ENCODE results near the gene TNS4.

Gene TNS4

GRCh38 chr17:40542558-40543411, 41.4 kb upstream of the TNS4 start:
- Histone ChIP-seq H3K4me3 (ENCODE audit: low read length in 2 of 2) (no peak overlapping the region), H3K79me1 (ENCODE audit: low read depth, low read length) (no peaks in the 10 kb centered on the region), H4K8ac (ENCODE audit: low read depth, low read length) (peak overlapping the region; percentile 7), H2BK5ac (ENCODE audit: low read length) (peak overlapping the region; percentile 45), H2BK12ac (ENCODE audit: low read length) (no peak overlapping the region), H2BK15ac (ENCODE audit: low read length) (no peak overlapping the region), H3K4ac (ENCODE audit: low read length) (no peak overlapping the region), H3K36me3 (replicated peaks in 1 of 2; ENCODE audit: control insufficient read depth in 2 of 2, insufficient read depth in 2 of 2, low read length in 2 of 2) (no peaks in the 10 kb centered on the region), H3K14ac (ENCODE audit: low read length) (no peak overlapping the region), H2BK120ac (ENCODE audit: low read depth, low read length) (no peak overlapping the region), H4K91ac (ENCODE audit: low read depth, low read length, poor library complexity) (no peak overlapping the region), H2AFZ (ENCODE audit: low read length) (peak overlapping the region; percentile 81), H3K27me3 (ENCODE audit: control insufficient read depth in 3 of 3, insufficient read depth in 3 of 3, low read depth in 1 of 3, low read length in 3 of 3) (no peaks in the 10 kb centered on the region), H3K9me3 (replicated peaks in 1 of 2; ENCODE audit: control insufficient read depth in 2 of 2, insufficient read depth in 1 of 2, low read depth in 1 of 2, low read length in 2 of 2) (no peaks in the 10 kb centered on the region), H3K27ac (replicated peaks; ENCODE audit: low read length) (no peak overlapping the region), H3K9ac (ENCODE audit: low read depth, low read length, poor library complexity) (no peak overlapping the region), H3K23ac (ENCODE audit: low read depth, low read length, poor library complexity) (no peak overlapping the region), H2AK5ac (ENCODE audit: low read depth, low read length) (peak overlapping the region; percentile 98), H3K4me1 (ENCODE audit: control insufficient read depth in 2 of 2, insufficient read depth in 1 of 2, low read depth in 1 of 2, low read length in 2 of 2) (peaks cover 22 to 33% of the 10 kb centered on the region in 2 donors), H3K4me2 (ENCODE audit: insufficient read depth, low read length, poor library complexity, severe bottlenecking) (no peak overlapping the region), H3K18ac (ENCODE audit: low read length) (peak overlapping the region; percentile 88)
- WGBS, 2 donors (ENCODE audit: extremely low coverage in 2 of 2, insufficient read length in 2 of 2, insufficient replicate concordance in 1 of 2), result no CpG with 5 or more reads among the region's 14 CpGs
- DNase-seq (ENCODE audit: low spot score), result no peak

GRCh38 chr17:40541873-40542557, 40.6 kb upstream of the TNS4 start:
- peak overlapping the region; percentile 52 for H2BK12ac ChIP-seq (ENCODE audit: low read length)
- H3K4ac ChIP-seq (ENCODE audit: low read length), result peak overlapping the region; percentile 27
- H2BK15ac ChIP-seq (ENCODE audit: low read length), result peak overlapping the region; percentile 93
- no peaks in the 10 kb centered on the region for H3K27me3 ChIP-seq (ENCODE audit: control insufficient read depth in 3 of 3, insufficient read depth in 3 of 3, low read depth in 1 of 3, low read length in 3 of 3)
- no peak overlapping the region for H3K4me2 ChIP-seq (ENCODE audit: insufficient read depth, low read length, poor library complexity, severe bottlenecking)
- peak overlapping the region; percentile 98 for H2AK5ac ChIP-seq (ENCODE audit: low read depth, low read length)
- peak overlapping the region; percentile 96 for H3K14ac ChIP-seq (ENCODE audit: low read length)
- no peak overlapping the region for H4K91ac ChIP-seq (ENCODE audit: low read depth, low read length, poor library complexity)
- no peak overlapping the region for H3K27ac ChIP-seq (replicated peaks; ENCODE audit: low read length)
- peak overlapping the region; percentile 88 for H3K18ac ChIP-seq (ENCODE audit: low read length)
- no peak overlapping the region for H4K8ac ChIP-seq (ENCODE audit: low read depth, low read length)
- no peaks in the 10 kb centered on the region for H3K9me3 ChIP-seq (replicated peaks in 1 of 2; ENCODE audit: control insufficient read depth in 2 of 2, insufficient read depth in 1 of 2, low read depth in 1 of 2, low read length in 2 of 2)
- H3K9ac ChIP-seq (ENCODE audit: low read depth, low read length, poor library complexity), result no peak overlapping the region
- no CpG with 5 or more reads among the region's 18 CpGs for WGBS, 2 donors (ENCODE audit: extremely low coverage in 2 of 2, insufficient read length in 2 of 2, insufficient replicate concordance in 1 of 2)
- H3K4me1 ChIP-seq (ENCODE audit: control insufficient read depth in 2 of 2, insufficient read depth in 1 of 2, low read depth in 1 of 2, low read length in 2 of 2), result peaks cover 15 to 25% of the 10 kb centered on the region in 2 donors
- H3K79me1 ChIP-seq (ENCODE audit: low read depth, low read length), result no peaks in the 10 kb centered on the region
- peak overlapping the region; percentile 81 for H2AFZ ChIP-seq (ENCODE audit: low read length)
- H3K36me3 ChIP-seq (replicated peaks in 1 of 2; ENCODE audit: control insufficient read depth in 2 of 2, insufficient read depth in 2 of 2, low read length in 2 of 2), result no peaks in the 10 kb centered on the region
- H3K4me3 ChIP-seq (ENCODE audit: low read length in 2 of 2), result no peak overlapping the region
- H2BK120ac ChIP-seq (ENCODE audit: low read depth, low read length), result no peak overlapping the region
- no peak for DNase-seq (ENCODE audit: low spot score)
- no peak overlapping the region for H3K23ac ChIP-seq (ENCODE audit: low read depth, low read length, poor library complexity)
- peak overlapping the region; percentile 45 for H2BK5ac ChIP-seq (ENCODE audit: low read length)

- Histone ChIP-seq H3K4me3 (ENCODE audit: low read length in 2 of 2) (peak overlapping the region in 1 of 2 donors; percentile 59), H3K9me3 (replicated peaks in 1 of 2; ENCODE audit: control insufficient read depth in 2 of 2, insufficient read depth in 1 of 2, low read depth in 1 of 2, low read length in 2 of 2) (no peaks in the 10 kb centered on the region), H2BK5ac (ENCODE audit: low read length) (peak overlapping the region; percentile 45), H3K27me3 (ENCODE audit: control insufficient read depth in 3 of 3, insufficient read depth in 3 of 3, low read depth in 1 of 3, low read length in 3 of 3) (no peaks in the 10 kb centered on the region), H2BK15ac (ENCODE audit: low read length) (peak overlapping the region; percentile 93), H3K27ac (replicated peaks; ENCODE audit: low read length) (no peak overlapping the region), H4K8ac (ENCODE audit: low read depth, low read length) (no peak overlapping the region), H3K14ac (ENCODE audit: low read length) (peak overlapping the region; percentile 42), H4K91ac (ENCODE audit: low read depth, low read length, poor library complexity) (no peak overlapping the region), H2BK12ac (ENCODE audit: low read length) (no peak overlapping the region), H2AFZ (ENCODE audit: low read length) (peak overlapping the region; percentile 81), H3K18ac (ENCODE audit: low read length) (peak overlapping the region; percentile 62), H2AK5ac (ENCODE audit: low read depth, low read length) (peak overlapping the region; percentile 98), H3K4ac (ENCODE audit: low read length) (no peak overlapping the region), H3K4me1 (ENCODE audit: control insufficient read depth in 2 of 2, insufficient read depth in 1 of 2, low read depth in 1 of 2, low read length in 2 of 2) (peaks cover 20 to 24% of the 10 kb centered on the region in 2 donors), H3K79me1 (ENCODE audit: low read depth, low read length) (no peaks in the 10 kb centered on the region), H3K4me2 (ENCODE audit: insufficient read depth, low read length, poor library complexity, severe bottlenecking) (no peak overlapping the region), H3K36me3 (replicated peaks in 1 of 2; ENCODE audit: control insufficient read depth in 2 of 2, insufficient read depth in 2 of 2, low read length in 2 of 2) (no peaks in the 10 kb centered on the region), H3K23ac (ENCODE audit: low read depth, low read length, poor library complexity) (no peak overlapping the region), H2BK120ac (ENCODE audit: low read depth, low read length) (no peak overlapping the region), H3K9ac (ENCODE audit: low read depth, low read length, poor library complexity) (no peak overlapping the region)
- no peak for DNase-seq (ENCODE audit: low spot score)
- WGBS, 2 donors (ENCODE audit: extremely low coverage in 2 of 2, insufficient read length in 2 of 2, insufficient replicate concordance in 1 of 2), result no CpG with 5 or more reads among the region's 20 CpGs
These were observed 39.8 kb upstream of the TNS4 start for GRCh38 chr17:40541060-40541872.
